Testis (tissue), 3 donors: ENCODE results near the gene PPP1R13B. TPM values are rescaled to one million over a fixed set of nuclear protein-coding genes. Genes with fewer than 3 reads are reported as not detected.
"Not testable (repeated sequence)": the region's sequence is repeated elsewhere in the genome, so short reads cannot be mapped to it uniquely, and the experiment has no call there.

Source experiments
- DNase-seq: peaks from one replicate; pipeline ENCODE4 v3.0.0-alpha.2; 2019
- H3K27ac ChIP-seq, 2 donors: fragments of 200-600 bp; sonication (generic); one replicate each; pipeline ENCODE4 v1.5.1; 2019
- H3K27me3 ChIP-seq: fragments of 200-600 bp; sonication (generic); one replicate; pipeline ENCODE4 v1.5.1; 2019
- H3K36me3 ChIP-seq: fragments of 200-600 bp; sonication (generic); one replicate; pipeline ENCODE4 v1.5.1; 2017; ENCODE audit warnings: low read depth; ENCODE audit errors: missing control alignments
- H3K4me1 ChIP-seq: fragments of 200-600 bp; sonication (generic); one replicate; pipeline ENCODE4 v1.5.1; 2019
- H3K4me3 ChIP-seq, 2 donors: fragments of 200-600 bp; sonication (generic); one replicate each; pipeline ENCODE4 v1.5.1; 2017 to 2019
- H3K9me3 ChIP-seq: fragments of 200-600 bp; sonication (generic); one replicate; pipeline ENCODE4 v1.5.1; 2017
- CTCF ChIP-seq, 3 experiments: fragments of 450-650 bp in 2 of 3; fragments of 200-600 bp in 1 of 3; sonication (generic) in 1 of 3; IDR thresholded peaks; one replicate each; pipeline ENCODE4 v1.5.1; 2016 to 2019; ENCODE audit warnings: antibody characterized with exemption in 3 of 3, mild to moderate bottlenecking in 2 of 3, moderate library complexity in 1 of 3
- POLR2A ChIP-seq: fragments of 450-650 bp; IDR thresholded peaks from one replicate; pipeline ENCODE4 v1.6.1; 2017; ENCODE audit warnings: antibody characterized with exemption, mild to moderate bottlenecking, moderate library complexity
- WGBS, 2 donors: methylation state at CpG; one replicate each; pipeline ENCODE4 v1.1.5; 2018; 5-methylcytosine and 5-hydroxymethylcytosine counted together
- intact Hi-C: fragments of 100-400 bp; cut with DNase I; formaldehyde crosslinking; loops from one replicate; pipeline ENCODE4 v1.15.1; 2023; ENCODE audit warnings: low total_unique reads
- polyA plus RNA-seq: library from polyadenylated mRNA; stranded (reverse); fragments of 350-450 nt; fragmentation: Illumina TruSeq; extraction: RNeasy Lipid Tissue Mini Kit (QIAGEN cat#74804); gene quantifications from one replicate; pipeline ENCODE4 v1.2.3, GENCODE V29; 2014; ENCODE audit warnings: low read depth, low replicate concordance; ENCODE audit not compliant: insufficient read depth
- total RNA-seq, 2 donors: library from RNA; depleted of rRNA; stranded (reverse); fragments of >200 nt; gene quantifications; one replicate each; pipeline ENCODE4 v1.2.3, GENCODE V29; 2016

Gene PPP1R13B
- total and polyA plus RNA-seq, 3 donors from 2014 or later = 73.1 to 89.2 (median 82.4) TPM

DNA sequence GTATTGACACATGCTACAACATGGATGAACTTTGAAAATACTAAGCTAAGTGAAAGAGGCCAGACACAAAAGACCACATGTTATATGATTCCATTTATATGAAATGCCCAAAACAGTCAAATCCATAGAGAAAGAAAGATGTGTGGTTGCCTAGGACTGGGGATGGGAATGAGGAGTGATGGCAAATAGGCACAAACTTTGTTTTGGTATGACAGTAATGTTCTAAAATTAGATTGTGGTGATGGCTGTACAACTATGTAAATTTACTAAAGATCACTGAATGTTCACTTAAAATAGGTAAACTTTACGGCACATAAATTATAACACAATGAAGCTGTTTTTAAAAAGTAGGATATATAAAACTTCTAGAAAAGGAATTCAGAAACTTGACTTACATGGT lies 41.7 kb downstream of the PPP1R13B start:
- H3K27me3 ChIP-seq = no peaks in the 10 kb centered on the region
- intact Hi-C loops = loop anchor here (10.0 kb wide), 1 partner anchor 109 kb away; no protein-coding TSS in a partner anchor
- H3K36me3 ChIP-seq = no peaks in the 10 kb centered on the region
- no peak overlapping the region for H3K4me3 ChIP-seq
- H3K27ac ChIP-seq = no peak overlapping the region
- no peaks in the 10 kb centered on the region for H3K9me3 ChIP-seq
- WGBS, 2 donors = 79 to 97% methylated on average over 1 of the region's 1 CpG
- TF ChIP-seq CTCF (IDR thresholded peaks at IDR 0.05) = no peak
- TF ChIP-seq POLR2A = no peak
- DNase-seq = no peak
- no peaks in the 10 kb centered on the region for H3K4me1 ChIP-seq

- Histone ChIP-seq H3K4me3 (no peak overlapping the region), H3K4me1 (no peaks in the 10 kb centered on the region), H3K9me3 (no peaks in the 10 kb centered on the region), H3K27me3 (no peaks in the 10 kb centered on the region), H3K27ac (no peak overlapping the region), H3K36me3 (no peaks in the 10 kb centered on the region)
- DNase-seq = no peak
- intact Hi-C loops = loop anchor here (10.0 kb wide), 1 partner anchor 111 kb away; no protein-coding TSS in a partner anchor
- TF ChIP-seq POLR2A = no peak
- no peak for TF ChIP-seq CTCF (IDR thresholded peaks at IDR 0.05)
Observed at GRCh38 chr14:103803661-103804060, 43.7 kb downstream of the PPP1R13B start.

DNA sequence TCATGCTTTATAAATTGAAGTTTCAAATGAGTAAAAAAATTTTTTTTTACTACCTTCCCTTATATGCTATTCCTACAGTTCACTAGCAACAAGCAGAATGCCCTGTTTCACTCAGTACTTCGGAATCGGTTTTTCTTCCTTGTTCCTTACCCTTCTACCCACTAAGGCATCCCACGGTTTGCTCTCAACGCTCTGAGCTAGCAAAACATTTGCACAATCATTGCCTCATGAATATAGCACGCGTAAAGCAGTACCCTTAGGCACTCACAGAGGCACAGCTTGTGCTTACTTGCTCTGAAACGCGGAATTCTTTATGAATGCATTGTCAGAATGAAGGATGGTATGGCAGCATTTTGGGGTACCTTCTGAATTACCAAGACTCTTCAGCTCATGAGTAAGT lies 45.0 kb downstream of the PPP1R13B start:
- TF ChIP-seq CTCF (IDR thresholded peaks at IDR 0.05) (no peak), POLR2A (no peak)
- WGBS, 2 donors = 90 to 94% methylated on average over 8 of the region's 8 CpGs
- no peaks in the 10 kb centered on the region for H3K36me3 ChIP-seq
- no peaks in the 10 kb centered on the region for H3K9me3 ChIP-seq
- no peak for DNase-seq
- H3K27me3 ChIP-seq = no peaks in the 10 kb centered on the region
- no peak overlapping the region for H3K27ac ChIP-seq
- H3K4me1 ChIP-seq = no peaks in the 10 kb centered on the region
- intact Hi-C loops = loop anchor here (10.0 kb wide), 1 partner anchor 112 kb away; no protein-coding TSS in a partner anchor
- H3K4me3 ChIP-seq = no peak overlapping the region

- Histone ChIP-seq H3K36me3 (no peaks in the 10 kb centered on the region), H3K9me3 (no peaks in the 10 kb centered on the region), H3K27me3 (no peaks in the 10 kb centered on the region), H3K27ac (no peak overlapping the region), H3K4me1 (no peaks in the 10 kb centered on the region), H3K4me3 (no peak overlapping the region)
- intact Hi-C loops = loop anchor here (10.0 kb wide), 1 partner anchor 113 kb away; no protein-coding TSS in a partner anchor
- 82 to 90% methylated on average over 4 of the region's 4 CpGs for WGBS, 2 donors
- DNase-seq = no peak
- TF ChIP-seq POLR2A = no peak
- TF ChIP-seq CTCF (IDR thresholded peaks at IDR 0.05) = no peak
Observed at GRCh38 chr14:103801459-103801858, 45.9 kb downstream of the PPP1R13B start.

GRCh38 chr14:103793192-103793591 lies 54.2 kb downstream of the PPP1R13B start:
- H3K4me3 ChIP-seq, DNase-seq, H3K27me3 ChIP-seq, H3K27ac ChIP-seq, H3K36me3 ChIP-seq, H3K4me1 ChIP-seq, H3K9me3 ChIP-seq, intact Hi-C loops: not testable (repeated sequence)
